Measurements from ENCODE around the gene SLC29A1.

The SLC29A1 gene

DNA sequence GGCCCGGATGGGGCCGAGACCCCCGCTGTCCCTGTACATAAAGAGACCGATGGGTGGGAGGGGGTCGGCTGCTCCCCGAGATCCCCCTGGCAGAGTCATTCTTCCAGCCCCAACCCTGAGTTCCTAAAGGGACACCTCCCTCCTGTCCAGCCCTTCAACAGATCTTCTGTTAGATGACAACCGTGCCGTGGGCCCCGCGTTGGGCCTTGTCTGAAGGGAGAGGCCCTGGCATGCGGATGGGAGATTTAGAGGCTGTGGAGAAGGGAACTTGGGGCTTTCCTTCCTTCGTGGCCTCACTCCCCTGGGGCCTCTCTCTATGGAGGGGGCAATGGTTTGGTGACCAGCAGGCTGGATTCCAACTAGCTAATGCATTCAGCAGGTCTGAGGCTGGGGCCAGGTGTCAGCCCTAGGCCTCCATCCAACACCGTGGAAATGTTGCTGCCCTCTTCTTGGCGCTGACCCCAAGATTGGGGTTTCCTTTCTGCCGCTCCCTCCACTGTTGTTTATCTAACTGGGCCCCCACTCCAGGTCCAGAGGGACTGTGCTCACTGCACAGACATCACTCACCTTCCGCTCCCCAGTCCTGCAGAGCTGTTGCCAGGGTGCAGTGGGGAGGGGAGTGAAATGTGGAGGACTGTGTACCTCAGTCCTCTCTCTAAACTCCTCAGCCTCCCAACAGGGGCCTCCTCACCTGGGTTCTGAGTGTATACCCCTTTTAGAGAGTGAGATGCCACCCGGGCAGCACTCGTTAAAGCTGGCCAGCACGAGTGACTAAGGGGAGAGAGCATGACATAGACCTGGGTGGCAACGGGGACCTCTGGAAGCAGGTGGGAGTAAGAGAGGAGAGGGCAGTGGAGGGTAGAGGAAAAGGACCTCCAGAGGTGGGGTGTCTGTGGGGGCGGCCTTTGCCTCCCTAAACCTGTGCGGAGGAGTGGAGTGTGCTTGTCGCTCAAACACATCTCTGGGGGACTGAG, 53.6 kb downstream of the SLC29A1 start:
- no peak overlapping the region for H3K9ac ChIP-seq (ENCODE audit: low read depth, low read length)

DNA sequence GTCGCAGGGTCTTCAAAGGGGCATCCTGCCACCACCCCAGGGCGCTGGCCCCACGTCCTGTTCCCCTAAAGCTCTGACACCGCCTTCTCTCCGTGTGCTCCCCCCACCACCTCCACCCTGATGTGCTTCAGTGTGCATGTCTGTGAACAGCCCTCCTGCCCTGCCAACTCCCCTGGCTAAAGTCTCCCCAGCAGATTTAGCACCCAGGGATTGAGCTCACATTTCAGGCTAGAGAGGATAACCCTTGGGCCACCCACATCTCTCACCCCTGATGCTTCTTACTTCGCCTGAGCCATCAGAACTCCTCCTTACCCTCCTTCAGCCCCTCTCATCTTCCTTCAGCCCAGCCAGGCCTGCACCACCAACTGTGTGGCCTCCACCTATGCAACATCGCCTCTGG, 54.4 kb downstream of the SLC29A1 start:
- no peak overlapping the region for H3K4me2 ChIP-seq (ENCODE audit: insufficient read depth, low read length)
- no peak overlapping the region for H2AFZ ChIP-seq (ENCODE audit: low read depth, low read length)
- no peak overlapping the region for H3K4me3 ChIP-seq (ENCODE audit: low read depth in 1 of 2, low read length in 2 of 2)
- TF ChIP-seq, protein P1, sequence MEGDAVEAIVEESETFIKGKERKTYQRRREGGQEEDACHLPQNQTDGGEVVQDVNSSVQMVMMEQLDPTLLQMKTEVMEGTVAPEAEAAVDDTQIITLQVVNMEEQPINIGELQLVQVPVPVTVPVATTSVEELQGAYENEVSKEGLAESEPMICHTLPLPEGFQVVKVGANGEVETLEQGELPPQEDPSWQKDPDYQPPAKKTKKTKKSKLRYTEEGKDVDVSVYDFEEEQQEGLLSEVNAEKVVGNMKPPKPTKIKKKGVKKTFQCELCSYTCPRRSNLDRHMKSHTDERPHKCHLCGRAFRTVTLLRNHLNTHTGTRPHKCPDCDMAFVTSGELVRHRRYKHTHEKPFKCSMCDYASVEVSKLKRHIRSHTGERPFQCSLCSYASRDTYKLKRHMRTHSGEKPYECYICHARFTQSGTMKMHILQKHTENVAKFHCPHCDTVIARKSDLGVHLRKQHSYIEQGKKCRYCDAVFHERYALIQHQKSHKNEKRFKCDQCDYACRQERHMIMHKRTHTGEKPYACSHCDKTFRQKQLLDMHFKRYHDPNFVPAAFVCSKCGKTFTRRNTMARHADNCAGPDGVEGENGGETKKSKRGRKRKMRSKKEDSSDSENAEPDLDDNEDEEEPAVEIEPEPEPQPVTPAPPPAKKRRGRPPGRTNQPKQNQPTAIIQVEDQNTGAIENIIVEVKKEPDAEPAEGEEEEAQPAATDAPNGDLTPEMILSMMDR (IDR thresholded peaks at IDR 0.05; ENCODE audit: borderline replicate concordance, extremely low read depth, low read length, poor library complexity, severe bottlenecking) = no peak
- no peak for TF ChIP-seq EZH2 (IDR thresholded peaks at IDR 0.05; ENCODE audit: borderline replicate concordance, low read depth, low read length, severe bottlenecking)
- DNase-seq (no peak), ATAC-seq (ENCODE audit: insufficient read depth, low read depth) (peak; percentile 19; the same call in 1 of the 3 replicates)
- no peaks in the 10 kb centered on the region for H3K36me3 ChIP-seq (ENCODE audit: insufficient read depth, low read length)
- peaks cover 6% of the 10 kb centered on the region for H3K27me3 ChIP-seq (ENCODE audit: insufficient read depth, low read length, poor library complexity)
- no peaks in the 10 kb centered on the region for H3K79me2 ChIP-seq (ENCODE audit: insufficient read depth, low read length)
- no peak overlapping the region for H3K9ac ChIP-seq (ENCODE audit: low read depth, low read length)
- no peaks in the 10 kb centered on the region for H3K9me3 ChIP-seq (ENCODE audit: insufficient read depth, low read length, severe bottlenecking)
- no peaks in the 10 kb centered on the region for H3K4me1 ChIP-seq (ENCODE audit: insufficient read depth, low read length)
- no peak overlapping the region for H3K27ac ChIP-seq (ENCODE audit: low read length)
- 0 out of 2 replicates have a peak, but pooled peaks cover 13% of the 10 kb centered on the region for H4K20me1 ChIP-seq (ENCODE audit: insufficient read depth, low read length)

More for the DNA sequence above, 53.6 kb downstream of the SLC29A1 start:
- Histone ChIP-seq H3K79me2 (ENCODE audit: insufficient read depth, low read length) (no peaks in the 10 kb centered on the region), H4K20me1 (ENCODE audit: insufficient read depth, low read length) (peaks cover 11% of the 10 kb centered on the region; the same call in 1 of the 2 replicates), H3K4me3 (ENCODE audit: low read depth in 1 of 2, low read length in 2 of 2) (no peak overlapping the region), H3K36me3 (ENCODE audit: insufficient read depth, low read length) (no peaks in the 10 kb centered on the region), H3K4me2 (ENCODE audit: insufficient read depth, low read length) (no peak overlapping the region), H3K27me3 (ENCODE audit: insufficient read depth, low read length, poor library complexity) (peaks cover 4% of the 10 kb centered on the region), H3K27ac (ENCODE audit: low read length) (no peak overlapping the region), H2AFZ (ENCODE audit: low read depth, low read length) (no peak overlapping the region), H3K9me3 (ENCODE audit: insufficient read depth, low read length, severe bottlenecking) (no peaks in the 10 kb centered on the region), H3K4me1 (ENCODE audit: insufficient read depth, low read length) (no peaks in the 10 kb centered on the region)
- ATAC-seq (ENCODE audit: insufficient read depth, low read depth) (no peak), DNase-seq (no peak)
- TF ChIP-seq, protein P1 (IDR thresholded peaks at IDR 0.05; ENCODE audit: borderline replicate concordance, extremely low read depth, low read length, poor library complexity, severe bottlenecking) = no peak
- no peak for TF ChIP-seq EZH2 (IDR thresholded peaks at IDR 0.05; ENCODE audit: borderline replicate concordance, low read depth, low read length, severe bottlenecking)

DNA sequence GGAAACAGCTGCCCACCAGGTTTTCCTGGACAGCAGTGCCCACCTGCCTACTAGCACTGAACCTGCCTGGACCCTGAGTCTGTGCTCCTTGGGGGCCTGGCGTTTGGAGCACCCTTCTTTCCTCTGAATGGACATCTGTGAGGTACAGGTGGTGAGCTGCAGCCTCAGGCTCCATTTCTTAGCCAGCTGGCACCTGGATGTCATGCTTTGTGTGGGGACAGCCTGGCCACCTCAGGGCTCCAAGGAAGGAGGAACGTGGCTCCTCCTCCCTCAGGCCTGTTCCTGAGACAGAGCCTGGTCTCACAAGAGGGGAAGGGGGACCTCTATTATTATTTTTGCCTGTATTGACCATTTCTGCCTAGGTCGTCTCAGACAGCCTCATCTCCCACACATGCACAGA, 54.9 kb downstream of the SLC29A1 start:
- Histone ChIP-seq H3K4me2 (ENCODE audit: insufficient read depth, low read length) (no peak overlapping the region), H3K9me3 (ENCODE audit: insufficient read depth, low read length, severe bottlenecking) (no peaks in the 10 kb centered on the region), H2AFZ (ENCODE audit: low read depth, low read length) (no peak overlapping the region), H3K36me3 (ENCODE audit: insufficient read depth, low read length) (no peaks in the 10 kb centered on the region), H4K20me1 (ENCODE audit: insufficient read depth, low read length) (0 out of 2 replicates have a peak, but pooled peaks cover 13% of the 10 kb centered on the region), H3K4me1 (ENCODE audit: insufficient read depth, low read length) (no peaks in the 10 kb centered on the region), H3K27me3 (ENCODE audit: insufficient read depth, low read length, poor library complexity) (peaks cover 6% of the 10 kb centered on the region), H3K9ac (ENCODE audit: low read depth, low read length) (no peak overlapping the region), H3K27ac (ENCODE audit: low read length) (no peak overlapping the region), H3K79me2 (ENCODE audit: insufficient read depth, low read length) (no peaks in the 10 kb centered on the region), H3K4me3 (ENCODE audit: low read depth in 1 of 2, low read length in 2 of 2) (no peak overlapping the region)
- DNase-seq (no peak), ATAC-seq (ENCODE audit: insufficient read depth, low read depth) (no peak)
- TF ChIP-seq, protein P1 (IDR thresholded peaks at IDR 0.05; ENCODE audit: borderline replicate concordance, extremely low read depth, low read length, poor library complexity, severe bottlenecking) = no peak
- no peak for TF ChIP-seq EZH2 (IDR thresholded peaks at IDR 0.05; ENCODE audit: borderline replicate concordance, low read depth, low read length, severe bottlenecking)

Data from DND-41 (cell line).